Measurements from ENCODE around the gene CDV3.

- TF ChIP-seq CTCF (IDR thresholded peaks at IDR 0.05) (no peak), POLR2A (IDR thresholded peaks at IDR 0.05) (no peak)
These were observed 11.1 kb upstream of the CDV3 start for GRCh38 chr3:133562376-133562775.
